M059J (cell line): Measurements from ENCODE around the gene FILIP1L. TPM values are rescaled to one million over a fixed set of nuclear protein-coding genes. Genes with fewer than 3 reads are reported as not detected.

Source experiments
- DNase-seq: peaks from one replicate; pipeline ENCODE4 v3.0.0-alpha.2; 2012; ENCODE audit warnings: low read depth
- total RNA-seq: library from RNA; depleted of rRNA; stranded (reverse); fragments of >200 nt; shearing (Covaris generic); gene quantifications from 2 replicates; pipeline ENCODE4 v1.2.3, GENCODE V29; 2014; rRNA removed

Gene FILIP1L
- total RNA-seq, 1 experiment from 2014 or later: 35.1 TPM

DNA sequence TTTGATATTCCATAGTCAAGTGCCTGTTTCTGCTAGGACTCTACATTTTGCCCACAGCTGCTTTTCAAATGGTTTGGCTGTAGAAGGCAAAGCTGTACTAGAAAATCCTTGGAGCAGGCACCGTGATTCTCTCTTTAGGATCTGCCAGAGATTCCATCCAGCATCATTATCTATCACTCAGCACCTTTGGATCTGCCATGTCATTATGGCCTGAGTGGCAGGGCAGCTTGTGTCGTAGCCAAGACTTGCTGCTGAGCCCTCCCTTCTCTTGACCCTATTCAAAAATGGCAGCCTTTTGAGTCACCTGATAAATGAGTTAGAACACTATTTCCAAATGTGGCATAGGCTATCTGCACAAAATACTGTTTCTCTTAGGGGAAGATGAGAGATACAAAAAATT lies 304.7 kb downstream of the FILIP1L start:
- no peak for DNase-seq

GRCh38 chr3:99808163-99808794 lies 306.0 kb downstream of the FILIP1L start:
- peak; percentile 81 for DNase-seq

- no peak for DNase-seq
These were observed 309.1 kb downstream of the FILIP1L start for GRCh38 chr3:99805160-99805559.

- no peak for DNase-seq
These were observed 311.0 kb downstream of the FILIP1L start for GRCh38 chr3:99803297-99803696.

- no peak for DNase-seq
These were observed 314.9 kb downstream of the FILIP1L start for GRCh38 chr3:99799422-99799821.

GRCh38 chr3:99795573-99795972 lies 318.7 kb downstream of the FILIP1L start:
- no peak for DNase-seq

GRCh38 chr3:99794485-99794884 lies 319.8 kb downstream of the FILIP1L start:
- no peak for DNase-seq

GRCh38 chr3:99789011-99789721 lies 325.1 kb downstream of the FILIP1L start:
- DNase-seq: peak; percentile 75

Other genes starting within 250 kb of the FILIP1L start
- gene TBC1D23, start 146.5 kb upstream of the FILIP1L start, total RNA-seq: 79.3 and 81.2 TPM in 2 replicates
- gene NIT2, start 220.3 kb upstream of the FILIP1L start, total RNA-seq: 36.0 and 48.4 TPM in 2 replicates